HEK293 (cell line): Measurements from ENCODE around the gene TNPO3.

ENCODE experiments used
- CTCF ChIP-seq: fragments of 450-650 bp; formaldehyde crosslinking; IDR thresholded peaks from 2 replicates; pipeline ENCODE4 v1.5.1; 2016; ENCODE audit warnings: missing biosample characterization, missing genetic modification characterization
- ZBTB11 ChIP-seq: fragments of 450-650 bp; formaldehyde crosslinking; conservative IDR thresholded peaks from 2 replicates; pipeline ENCODE4 v1.5.1; 2016; ENCODE audit warnings: low read depth, missing biosample characterization, missing genetic modification characterization
- ZBTB7A ChIP-seq: fragments of 450-650 bp; formaldehyde crosslinking; IDR thresholded peaks from 2 replicates; pipeline ENCODE4 v1.5.1; 2016; ENCODE audit warnings: low read depth, missing biosample characterization, missing genetic modification characterization
- ZIC2 ChIP-seq: fragments of 450-650 bp; formaldehyde crosslinking; IDR thresholded peaks from 2 replicates; pipeline ENCODE4 v1.5.1; 2016; ENCODE audit warnings: missing biosample characterization, missing genetic modification characterization
- ZNF121 ChIP-seq: fragments of 450-650 bp; formaldehyde crosslinking; IDR thresholded peaks from 2 replicates; pipeline ENCODE4 v1.5.1; 2016; ENCODE audit warnings: missing biosample characterization, missing genetic modification characterization
- ZNF146 ChIP-seq: fragments of 450-650 bp; formaldehyde crosslinking; IDR thresholded peaks from 2 replicates; pipeline ENCODE4 v1.5.1; 2016; ENCODE audit warnings: missing biosample characterization, missing genetic modification characterization
- ZNF341 ChIP-seq: fragments of 450-650 bp; formaldehyde crosslinking; IDR thresholded peaks from 2 replicates; pipeline ENCODE4; 2016; ENCODE audit warnings: low read depth, missing biosample characterization, missing genetic modification characterization
- ZNF350 ChIP-seq: fragments of 450-650 bp; formaldehyde crosslinking; IDR thresholded peaks from 2 replicates; pipeline ENCODE4 v1.5.0; 2017; ENCODE audit warnings: missing biosample characterization, mild to moderate bottlenecking, missing genetic modification characterization
- ZNF610 ChIP-seq: fragments of 450-650 bp; formaldehyde crosslinking; IDR thresholded peaks from 2 replicates; pipeline ENCODE4 v1.5.1; 2016; ENCODE audit warnings: missing biosample characterization, missing genetic modification characterization, borderline replicate concordance
- ZNF792 ChIP-seq: fragments of 450-650 bp; formaldehyde crosslinking; IDR thresholded peaks from 2 replicates; pipeline ENCODE4 v1.5.1; 2016; ENCODE audit warnings: missing biosample characterization, missing genetic modification characterization
- TF ChIP-seq, protein P1 (sequence below): fragments of 450-650 bp; formaldehyde crosslinking; IDR thresholded peaks from 2 replicates; pipeline ENCODE4 v1.5.1; 2017; ENCODE audit warnings: missing biosample characterization, mild to moderate bottlenecking, missing genetic modification characterization, moderate library complexity
- TF ChIP-seq, protein P2 (sequence below): fragments of 450-650 bp; formaldehyde crosslinking; IDR thresholded peaks from 2 replicates; pipeline ENCODE4 v1.5.1; 2016; ENCODE audit warnings: missing biosample characterization, missing genetic modification characterization, borderline replicate concordance
- TF ChIP-seq, protein P3 (sequence below): fragments of 450-650 bp; formaldehyde crosslinking; IDR thresholded peaks from 2 replicates; pipeline ENCODE4 v1.5.1; 2016; ENCODE audit warnings: missing biosample characterization, missing genetic modification characterization

- TF ChIP-seq ZBTB11 (tag by site-specific recombination) (no peak), CTCF (no peak), ZNF341 (tag by site-specific recombination) (no peak), ZNF350 (tag by site-specific recombination) (no peak), ZNF121 (tag by site-specific recombination) (peak; percentile 92), ZIC2 (tag by site-specific recombination) (no peak), ZNF792 (tag by site-specific recombination) (no peak), ZBTB7A (no peak), ZNF146 (tag by site-specific recombination) (no peak), ZNF610 (tag by site-specific recombination) (no peak)
- TF ChIP-seq, protein P1, sequence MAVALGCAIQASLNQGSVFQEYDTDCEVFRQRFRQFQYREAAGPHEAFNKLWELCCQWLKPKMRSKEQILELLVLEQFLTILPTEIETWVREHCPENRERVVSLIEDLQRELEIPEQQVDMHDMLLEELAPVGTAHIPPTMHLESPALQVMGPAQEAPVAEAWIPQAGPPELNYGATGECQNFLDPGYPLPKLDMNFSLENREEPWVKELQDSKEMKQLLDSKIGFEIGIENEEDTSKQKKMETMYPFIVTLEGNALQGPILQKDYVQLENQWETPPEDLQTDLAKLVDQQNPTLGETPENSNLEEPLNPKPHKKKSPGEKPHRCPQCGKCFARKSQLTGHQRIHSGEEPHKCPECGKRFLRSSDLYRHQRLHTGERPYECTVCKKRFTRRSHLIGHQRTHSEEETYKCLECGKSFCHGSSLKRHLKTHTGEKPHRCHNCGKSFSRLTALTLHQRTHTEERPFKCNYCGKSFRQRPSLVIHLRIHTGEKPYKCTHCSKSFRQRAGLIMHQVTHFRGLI (tag by site-specific recombination) = no peak
- TF ChIP-seq, protein P2, sequence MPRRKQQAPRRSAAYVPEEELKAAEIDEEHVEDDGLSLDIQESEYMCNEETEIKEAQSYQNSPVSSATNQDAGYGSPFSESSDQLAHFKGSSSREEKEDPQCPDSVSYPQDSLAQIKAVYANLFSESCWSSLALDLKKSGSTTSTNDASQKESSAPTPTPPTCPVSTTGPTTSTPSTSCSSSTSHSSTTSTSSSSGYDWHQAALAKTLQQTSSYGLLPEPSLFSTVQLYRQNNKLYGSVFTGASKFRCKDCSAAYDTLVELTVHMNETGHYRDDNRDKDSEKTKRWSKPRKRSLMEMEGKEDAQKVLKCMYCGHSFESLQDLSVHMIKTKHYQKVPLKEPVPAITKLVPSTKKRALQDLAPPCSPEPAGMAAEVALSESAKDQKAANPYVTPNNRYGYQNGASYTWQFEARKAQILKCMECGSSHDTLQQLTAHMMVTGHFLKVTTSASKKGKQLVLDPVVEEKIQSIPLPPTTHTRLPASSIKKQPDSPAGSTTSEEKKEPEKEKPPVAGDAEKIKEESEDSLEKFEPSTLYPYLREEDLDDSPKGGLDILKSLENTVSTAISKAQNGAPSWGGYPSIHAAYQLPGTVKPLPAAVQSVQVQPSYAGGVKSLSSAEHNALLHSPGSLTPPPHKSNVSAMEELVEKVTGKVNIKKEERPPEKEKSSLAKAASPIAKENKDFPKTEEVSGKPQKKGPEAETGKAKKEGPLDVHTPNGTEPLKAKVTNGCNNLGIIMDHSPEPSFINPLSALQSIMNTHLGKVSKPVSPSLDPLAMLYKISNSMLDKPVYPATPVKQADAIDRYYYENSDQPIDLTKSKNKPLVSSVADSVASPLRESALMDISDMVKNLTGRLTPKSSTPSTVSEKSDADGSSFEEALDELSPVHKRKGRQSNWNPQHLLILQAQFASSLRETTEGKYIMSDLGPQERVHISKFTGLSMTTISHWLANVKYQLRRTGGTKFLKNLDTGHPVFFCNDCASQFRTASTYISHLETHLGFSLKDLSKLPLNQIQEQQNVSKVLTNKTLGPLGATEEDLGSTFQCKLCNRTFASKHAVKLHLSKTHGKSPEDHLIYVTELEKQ = no peak
- TF ChIP-seq, protein P3, sequence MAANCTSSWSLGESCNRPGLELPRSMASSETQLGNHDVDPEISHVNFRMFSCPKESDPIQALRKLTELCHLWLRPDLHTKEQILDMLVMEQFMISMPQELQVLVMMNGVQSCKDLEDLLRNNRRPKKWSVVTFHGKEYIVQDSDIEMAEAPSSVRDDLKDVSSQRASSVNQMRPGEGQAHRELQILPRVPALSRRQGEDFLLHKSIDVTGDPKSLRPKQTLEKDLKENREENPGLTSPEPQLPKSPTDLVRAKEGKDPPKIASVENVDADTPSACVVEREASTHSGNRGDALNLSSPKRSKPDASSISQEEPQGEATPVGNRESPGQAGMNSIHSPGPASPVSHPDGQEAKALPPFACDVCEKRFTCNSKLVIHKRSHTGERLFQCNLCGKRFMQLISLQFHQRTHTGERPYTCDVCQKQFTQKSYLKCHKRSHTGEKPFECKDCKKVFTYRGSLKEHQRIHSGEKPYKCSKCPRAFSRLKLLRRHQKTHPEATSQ (tag by site-specific recombination) = no peak
Measured at GRCh38 chr7:129067943-129068548, 13.1 kb upstream of the TNPO3 start.
